NCI-H187 (cell line): ENCODE measurements around the gene NDRG2.

ENCODE experiments used
- DNase-seq, 2 experiments: peaks; one replicate each; lab custom pipeline; 2025; lab: John Stamatoyannopoulos, UW

NDRG2 gene

GRCh38 chr14:20969336-20969735 lies 55.5 kb downstream of the NDRG2 start:
- no peak for DNase-seq
